ENCODE measurements around the gene TOR2A.
"Not testable (repeated sequence)": the region's sequence is repeated elsewhere in the genome, so short reads cannot be mapped to it uniquely, and the experiment has no call there.

The TOR2A gene

DNA sequence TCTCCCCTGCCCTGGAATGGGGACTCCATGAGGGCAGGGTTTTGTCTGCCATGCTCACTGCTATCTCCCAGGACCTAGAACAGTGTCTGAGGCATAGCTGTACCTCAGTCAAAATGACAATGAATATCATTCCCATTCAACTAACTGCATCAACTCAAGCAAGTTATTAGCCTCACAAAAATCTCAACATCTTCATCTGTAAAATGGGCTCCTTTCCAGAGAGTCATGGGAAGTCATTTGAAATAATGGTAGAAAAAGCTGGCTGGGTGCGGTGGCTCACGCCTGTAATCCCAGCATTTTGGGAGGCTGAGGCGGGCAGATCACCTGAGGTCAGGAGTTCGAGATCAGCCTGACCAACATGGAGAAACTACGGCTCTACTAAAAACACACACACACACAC is 34.0 kb upstream of the TOR2A start:
- no peak for DNase-seq (ENCODE audit: low read depth in 2 of 2, low spot score in 1 of 2)

DNA sequence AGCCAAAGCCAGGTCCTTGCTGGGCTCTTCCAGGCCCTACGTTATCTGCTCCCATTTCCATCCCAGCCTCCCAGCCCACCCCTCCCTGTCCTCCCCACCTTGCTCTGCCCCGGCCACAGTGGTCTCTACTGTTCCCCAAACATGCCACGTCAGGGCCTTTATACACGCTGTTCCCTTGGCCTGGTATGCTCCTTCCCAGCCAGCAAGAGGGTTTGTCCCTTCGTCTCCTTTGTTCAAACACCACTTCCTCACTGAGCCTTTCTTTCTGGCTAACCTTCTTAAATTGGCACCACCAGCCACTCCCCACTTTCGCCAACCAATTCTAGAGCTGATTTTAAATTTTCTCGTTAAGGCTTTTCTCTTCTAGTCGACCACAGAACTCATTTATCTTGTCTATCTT is 33.6 kb upstream of the TOR2A start:
- no peak for DNase-seq (ENCODE audit: low read depth in 2 of 2, low spot score in 1 of 2)

DNA sequence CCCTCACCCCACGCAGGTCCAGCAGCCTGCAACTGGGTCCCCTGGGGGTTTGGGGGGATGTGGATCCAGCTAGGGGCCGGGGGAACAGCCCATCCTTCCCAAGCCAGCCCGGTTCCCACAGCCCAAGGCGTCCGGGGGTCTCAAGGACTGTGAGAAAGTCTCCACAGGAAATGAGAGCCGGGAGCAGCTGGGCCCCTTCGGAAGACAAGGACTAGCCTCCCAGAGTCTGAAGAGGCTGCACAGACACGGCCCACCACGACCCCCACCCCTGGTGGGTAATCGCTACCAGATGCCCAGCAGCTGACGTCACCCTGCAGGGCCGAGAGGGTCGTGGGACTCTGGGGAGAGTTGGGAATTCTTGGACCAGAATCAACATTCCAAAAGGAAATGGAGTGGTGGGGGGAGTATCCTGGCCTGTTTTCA is 32.8 kb upstream of the TOR2A start:
- no peak for DNase-seq (ENCODE audit: low read depth in 2 of 2, low spot score in 1 of 2)

DNA sequence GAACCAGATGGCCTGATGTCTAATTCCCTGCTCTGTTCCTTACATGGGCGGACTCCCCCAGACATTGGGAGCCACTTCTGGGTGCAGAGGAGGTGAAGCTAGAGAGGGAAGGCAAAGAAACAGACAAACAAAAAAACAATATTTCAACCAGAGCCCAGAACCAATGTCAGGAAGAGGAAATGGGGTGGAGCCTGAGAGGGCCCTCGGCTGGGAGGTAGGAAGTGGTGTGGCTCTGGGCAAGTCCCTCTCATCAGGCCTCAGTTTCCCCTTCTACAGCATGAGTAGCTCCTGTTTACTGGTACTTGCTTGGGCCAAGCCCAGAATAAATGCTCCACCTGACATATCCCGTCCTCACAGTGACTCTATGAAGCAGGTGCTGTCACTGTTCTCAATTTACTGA is 32.3 kb upstream of the TOR2A start:
- DNase-seq (ENCODE audit: low read depth in 2 of 2, low spot score in 1 of 2) = no peak

DNA sequence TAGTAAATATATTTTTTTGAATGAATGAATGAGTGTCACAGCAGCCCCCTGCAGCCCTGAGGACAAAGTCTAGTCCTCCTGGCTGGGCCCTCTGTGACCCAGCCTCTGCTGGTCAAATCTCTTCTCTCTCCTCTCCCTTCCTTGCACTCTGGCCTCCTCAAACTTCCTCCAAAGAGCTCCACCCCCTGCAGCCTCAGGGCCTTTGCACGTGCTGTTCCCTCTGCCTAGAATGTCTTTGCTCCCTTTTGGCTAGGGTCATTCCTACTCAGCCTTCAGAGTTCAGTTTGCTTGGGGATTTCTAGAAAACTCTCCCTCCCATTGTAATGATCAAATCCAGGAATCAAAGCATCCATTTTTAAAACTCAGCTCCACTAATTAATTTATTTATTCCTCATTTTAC is 30.3 kb upstream of the TOR2A start:
- no peak for DNase-seq (ENCODE audit: low read depth in 2 of 2, low spot score in 1 of 2)

DNA sequence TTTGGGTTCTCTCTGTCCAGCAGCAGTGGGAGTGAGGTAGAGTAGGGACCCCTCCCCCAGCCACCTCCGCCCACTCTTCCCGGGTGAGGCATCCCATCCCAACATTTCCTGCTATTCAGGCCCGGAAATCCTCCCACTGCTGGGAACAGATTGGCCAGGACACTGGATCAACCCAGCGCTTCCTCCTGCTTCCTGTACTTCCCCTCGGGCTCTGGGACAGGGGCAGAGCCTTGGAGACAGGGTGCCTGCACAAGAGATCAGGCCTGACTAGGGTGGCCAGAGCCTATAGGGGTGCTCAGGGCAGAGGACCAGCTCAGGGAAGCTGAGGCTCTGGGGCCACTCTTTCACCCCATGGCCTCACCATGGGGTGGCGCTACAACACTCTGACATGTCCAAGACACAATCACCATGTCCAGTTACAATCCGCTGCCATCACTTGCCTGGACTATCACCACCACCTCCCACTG is 28.9 kb upstream of the TOR2A start:
- DNase-seq (ENCODE audit: low read depth in 2 of 2, low spot score in 1 of 2) = no peak

DNA sequence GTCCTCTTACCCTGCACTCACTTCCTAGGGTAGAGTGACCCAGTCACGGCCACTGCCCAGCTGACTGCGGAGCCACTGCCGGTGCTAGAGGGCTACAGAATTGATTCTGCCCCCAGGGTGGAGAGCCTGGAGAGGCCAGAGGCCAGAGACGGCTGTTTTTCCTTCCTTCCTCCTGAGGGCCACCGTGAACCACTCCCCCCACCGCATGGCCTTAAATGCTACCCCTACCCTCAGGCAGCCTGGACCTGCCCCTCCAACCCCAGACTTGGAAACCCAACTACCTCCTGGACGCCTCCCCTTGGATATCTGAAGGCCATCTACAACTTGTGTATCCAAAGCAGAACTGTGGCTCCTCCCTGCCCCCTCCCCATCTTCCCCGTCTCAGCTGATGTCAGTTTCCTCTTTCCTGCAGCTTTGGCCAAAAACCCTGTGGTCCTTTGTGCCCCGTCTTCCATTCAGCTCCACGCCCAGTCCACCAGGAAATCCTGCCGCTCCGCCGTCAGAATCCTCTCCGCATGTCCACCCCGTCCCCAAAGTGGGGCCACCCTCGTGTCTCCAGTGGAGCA is 27.1 kb upstream of the TOR2A start:
- DNase-seq (ENCODE audit: low read depth in 2 of 2, low spot score in 1 of 2) = no peak

DNA sequence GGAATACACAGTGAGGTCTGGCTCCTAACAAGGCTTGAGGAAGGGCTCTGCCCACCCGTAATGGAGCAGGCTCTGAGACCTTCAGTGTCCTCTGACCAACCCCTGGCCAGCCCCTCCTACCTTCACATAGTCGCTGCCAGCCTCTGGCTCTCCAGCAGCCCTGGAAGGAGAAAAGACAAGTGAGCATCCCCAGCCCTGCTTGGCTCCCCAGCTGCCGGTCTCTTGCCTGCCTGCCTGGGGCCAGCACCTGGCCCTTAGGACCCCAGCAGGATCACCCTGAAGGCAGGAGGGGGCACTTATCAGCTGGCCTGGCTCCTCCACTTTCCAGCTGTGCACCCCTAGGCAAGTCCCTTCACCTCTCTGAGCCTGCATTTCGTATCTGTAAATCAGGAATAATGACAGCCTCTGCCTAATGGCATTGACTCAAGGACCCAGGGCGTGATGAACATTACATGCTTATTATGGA is 26.4 kb upstream of the TOR2A start:
- DNase-seq (ENCODE audit: low read depth in 2 of 2, low spot score in 1 of 2) = no peak

DNA sequence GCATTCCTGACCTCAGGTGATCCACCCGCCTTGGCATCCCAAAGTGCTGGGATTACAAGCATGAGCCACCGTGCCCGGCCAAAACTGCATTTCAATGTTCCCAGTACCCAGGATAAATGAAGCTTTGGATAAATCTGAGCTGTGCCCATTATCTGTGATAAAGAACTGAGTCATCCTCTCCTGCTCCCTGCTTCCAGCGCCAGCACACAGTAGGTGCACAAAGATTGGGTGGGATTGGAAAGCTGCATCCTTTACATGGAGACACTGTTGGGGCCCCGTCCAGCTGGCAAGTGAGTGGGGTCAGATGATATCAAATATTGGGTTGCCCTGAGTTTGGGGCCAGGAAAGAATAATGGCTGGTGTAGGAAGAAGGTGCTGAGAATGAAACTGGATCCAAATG is 26.0 kb upstream of the TOR2A start:
- no peak for DNase-seq (ENCODE audit: low read depth in 2 of 2, low spot score in 1 of 2)

DNA sequence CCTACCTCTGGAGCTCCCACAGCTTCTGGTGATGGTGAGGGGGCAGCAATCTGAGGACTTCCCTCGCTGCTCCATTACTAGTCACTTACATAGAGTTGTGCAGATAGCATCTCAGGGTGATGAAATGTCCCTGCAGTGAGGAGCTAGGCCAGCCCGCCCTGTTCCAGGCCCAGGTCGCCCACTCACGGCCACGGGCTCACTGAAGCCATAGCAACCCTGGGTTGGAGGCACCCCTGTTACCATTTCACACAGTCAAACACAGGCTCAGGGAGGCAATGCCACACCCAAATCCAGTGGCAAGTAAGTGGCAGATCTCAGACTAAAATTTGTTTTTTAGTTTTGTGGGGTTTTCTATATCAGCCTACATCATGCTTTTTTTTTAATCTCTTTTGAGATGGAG is 23.7 kb upstream of the TOR2A start:
- no peak for DNase-seq (ENCODE audit: low read depth in 2 of 2, low spot score in 1 of 2)

DNA sequence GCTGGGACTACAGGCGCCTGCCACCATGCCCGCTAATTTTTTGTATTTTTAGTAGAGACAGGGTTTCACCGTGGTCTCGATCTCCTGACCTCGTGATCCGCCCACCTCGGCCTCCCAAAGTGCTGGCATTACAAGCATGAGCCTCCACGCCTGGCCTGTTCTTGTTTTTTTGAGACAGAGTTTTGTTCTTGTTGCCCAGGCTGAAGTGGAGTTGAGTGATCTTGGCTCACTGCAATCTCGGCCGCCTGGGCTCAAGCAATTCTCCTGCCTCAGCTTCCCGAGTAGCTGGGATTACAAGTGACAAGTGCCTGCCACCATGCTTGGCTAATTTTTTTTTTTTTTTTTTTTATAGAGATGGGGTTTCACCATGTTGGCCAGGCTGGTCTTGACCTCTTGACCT is 21.7 kb upstream of the TOR2A start:
- DNase-seq (ENCODE audit: low read depth in 2 of 2, low spot score in 1 of 2) = not testable (repeated sequence)

DNA sequence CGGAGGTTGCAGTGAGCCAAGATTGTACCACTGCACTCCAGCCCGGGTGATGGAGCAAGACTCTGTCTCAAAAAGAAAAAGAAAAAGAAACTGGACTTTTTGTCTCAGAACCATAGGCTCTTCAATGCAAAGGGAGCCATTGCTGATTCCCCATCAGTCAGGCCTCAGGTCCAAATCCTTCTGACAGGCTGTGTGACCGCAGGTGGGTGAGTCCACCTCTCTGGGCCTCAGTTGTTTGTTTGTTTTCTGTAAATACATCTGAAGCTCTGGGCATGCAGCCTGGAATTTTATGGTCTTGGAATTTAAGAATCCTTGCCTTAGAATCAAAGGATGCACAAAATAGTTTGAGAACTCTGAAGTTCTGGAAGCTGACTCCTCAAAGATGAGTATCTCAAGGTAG is 21.1 kb upstream of the TOR2A start:
- no peak for DNase-seq (ENCODE audit: low read depth in 2 of 2, low spot score in 1 of 2)

DNA sequence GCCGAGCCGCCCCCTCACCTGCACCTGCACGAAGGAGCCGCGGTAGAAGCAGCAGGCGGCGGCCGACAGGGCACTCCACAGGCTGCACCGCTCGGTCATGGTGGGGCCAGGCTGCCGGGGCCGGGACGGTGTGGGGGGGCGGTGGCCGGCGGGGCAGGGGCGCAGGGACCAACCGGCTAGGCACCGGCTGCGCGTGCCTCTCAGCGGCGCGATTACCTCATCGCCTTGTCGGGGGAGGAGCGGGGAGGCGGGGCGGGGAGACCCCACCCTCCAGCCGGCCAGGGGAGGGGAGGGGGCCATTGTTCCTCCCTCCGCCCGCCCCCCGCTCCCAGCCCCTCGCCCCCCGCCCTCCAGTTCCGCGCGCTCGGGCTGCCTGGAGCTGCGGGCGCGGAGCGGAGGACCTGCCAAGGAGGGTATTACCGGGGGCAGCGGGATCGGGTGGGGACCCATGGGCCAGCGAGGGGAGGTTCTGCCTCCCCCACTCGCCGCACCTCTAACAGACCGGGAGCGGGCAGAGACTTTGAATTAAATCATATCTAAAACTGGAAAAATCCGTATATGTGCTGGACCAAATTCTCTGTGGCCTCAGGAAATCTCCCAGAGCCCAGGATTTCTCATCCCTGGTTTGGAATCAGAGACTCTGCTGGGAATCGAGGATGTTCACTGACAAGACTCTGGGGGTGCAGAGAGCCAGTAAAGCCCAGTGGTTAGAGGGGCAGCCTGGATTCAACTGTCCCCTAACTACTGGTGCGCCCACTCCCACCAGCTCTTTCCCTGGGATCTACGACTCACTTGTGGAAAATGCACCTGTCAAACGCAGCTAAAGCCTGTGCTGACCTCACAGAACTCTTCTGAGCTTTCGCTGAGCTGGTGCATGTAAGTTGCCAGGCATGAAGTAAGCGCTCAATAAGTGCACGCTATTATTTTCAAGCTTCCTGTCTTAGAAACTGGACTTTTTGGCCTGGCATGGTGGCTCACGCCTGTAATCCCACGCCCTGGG is 20.3 kb upstream of the TOR2A start:
- DNase-seq (ENCODE audit: low read depth in 2 of 2, low spot score in 1 of 2) = no peak

DNA sequence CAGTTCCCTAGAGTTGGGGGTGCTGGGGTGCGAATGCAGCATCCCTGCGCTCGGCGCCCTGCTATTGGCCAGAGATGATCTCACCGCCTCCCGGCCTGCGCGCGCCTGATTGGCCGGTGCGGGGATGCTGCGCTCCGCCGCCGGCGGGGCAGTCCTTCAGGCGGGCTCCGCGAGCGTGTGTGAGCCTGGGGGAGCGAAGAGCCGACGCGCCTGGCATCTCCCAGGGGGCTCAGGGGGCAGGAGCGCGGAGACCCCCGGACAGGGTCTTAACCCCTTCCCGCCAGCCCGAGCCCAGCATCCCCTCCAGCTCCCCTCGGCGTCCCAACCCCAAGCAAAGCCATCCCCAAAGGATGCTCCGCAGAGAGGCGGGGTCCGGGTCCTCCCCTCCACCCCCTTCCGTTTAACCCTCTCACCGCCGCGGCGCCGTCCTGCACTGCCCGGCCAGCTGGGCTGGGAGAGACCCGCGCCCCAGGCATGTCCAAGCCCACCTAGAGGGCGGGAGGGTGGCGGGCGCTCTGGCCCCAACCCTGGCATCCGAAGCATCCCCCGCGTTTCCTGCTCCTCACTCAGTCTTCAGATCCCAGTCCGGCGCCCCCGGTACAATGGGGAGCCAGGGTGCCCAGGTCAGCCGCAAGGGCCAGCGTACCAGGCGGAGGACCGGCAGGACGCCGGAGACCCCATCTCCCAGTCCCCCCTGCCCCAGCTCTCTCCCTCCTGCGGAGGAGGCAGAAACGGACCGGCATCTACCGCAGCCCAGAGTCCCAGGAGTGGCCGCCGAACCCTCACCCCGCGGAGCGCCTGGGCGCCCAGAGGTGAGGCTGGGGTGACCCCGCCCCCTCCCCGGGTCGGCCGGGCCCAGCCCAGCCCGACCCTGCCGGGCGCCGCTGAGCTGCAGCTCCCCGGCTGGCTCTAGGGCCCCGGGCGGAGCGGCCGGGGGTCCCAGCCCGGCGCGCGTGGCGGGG is 19.3 kb upstream of the TOR2A start:
- DNase-seq (ENCODE audit: low read depth in 2 of 2, low spot score in 1 of 2) = no peak

DNA sequence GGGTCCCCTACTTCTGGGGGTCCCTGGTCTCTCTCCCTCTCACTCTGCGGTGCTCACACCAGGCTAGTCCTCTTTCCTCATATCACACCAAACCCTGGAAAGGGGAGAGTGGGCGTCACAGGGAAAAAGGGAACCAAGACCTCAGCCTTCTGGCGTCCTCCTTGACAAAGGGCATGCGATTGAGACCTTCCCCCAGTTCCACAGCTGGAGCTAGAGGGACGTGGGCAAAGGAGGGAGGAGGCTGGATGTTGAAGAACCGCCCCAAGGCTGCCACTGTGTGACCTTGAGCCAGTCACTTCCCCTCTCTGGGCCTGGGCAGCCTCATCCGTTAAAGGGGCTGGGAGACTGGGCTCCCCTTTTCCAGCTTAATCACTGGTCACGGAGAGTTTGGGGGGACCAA is 18.5 kb upstream of the TOR2A start:
- DNase-seq (ENCODE audit: low read depth in 2 of 2, low spot score in 1 of 2) = no peak

DNA sequence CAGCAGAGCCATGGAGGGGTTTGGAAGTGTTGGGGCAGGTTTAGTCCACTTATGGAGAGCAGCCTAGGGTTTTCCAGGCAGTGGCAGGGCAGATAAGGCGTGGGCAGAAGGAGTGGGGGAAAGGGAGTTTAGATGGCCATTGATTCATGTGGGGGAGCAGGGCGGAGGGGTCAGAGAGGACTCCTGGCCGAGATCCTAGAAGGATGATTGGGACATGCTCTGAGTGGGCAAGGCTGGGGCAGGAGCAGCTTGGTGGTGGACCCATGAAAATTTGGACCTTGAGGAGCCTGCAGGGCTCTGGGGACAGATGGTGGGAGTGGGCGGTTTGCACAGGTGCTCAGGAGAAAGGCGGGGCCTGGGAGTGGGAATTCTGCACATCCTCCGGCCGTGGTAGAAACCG is 18.1 kb upstream of the TOR2A start:
- DNase-seq (ENCODE audit: low read depth in 2 of 2, low spot score in 1 of 2) = no peak

DNA sequence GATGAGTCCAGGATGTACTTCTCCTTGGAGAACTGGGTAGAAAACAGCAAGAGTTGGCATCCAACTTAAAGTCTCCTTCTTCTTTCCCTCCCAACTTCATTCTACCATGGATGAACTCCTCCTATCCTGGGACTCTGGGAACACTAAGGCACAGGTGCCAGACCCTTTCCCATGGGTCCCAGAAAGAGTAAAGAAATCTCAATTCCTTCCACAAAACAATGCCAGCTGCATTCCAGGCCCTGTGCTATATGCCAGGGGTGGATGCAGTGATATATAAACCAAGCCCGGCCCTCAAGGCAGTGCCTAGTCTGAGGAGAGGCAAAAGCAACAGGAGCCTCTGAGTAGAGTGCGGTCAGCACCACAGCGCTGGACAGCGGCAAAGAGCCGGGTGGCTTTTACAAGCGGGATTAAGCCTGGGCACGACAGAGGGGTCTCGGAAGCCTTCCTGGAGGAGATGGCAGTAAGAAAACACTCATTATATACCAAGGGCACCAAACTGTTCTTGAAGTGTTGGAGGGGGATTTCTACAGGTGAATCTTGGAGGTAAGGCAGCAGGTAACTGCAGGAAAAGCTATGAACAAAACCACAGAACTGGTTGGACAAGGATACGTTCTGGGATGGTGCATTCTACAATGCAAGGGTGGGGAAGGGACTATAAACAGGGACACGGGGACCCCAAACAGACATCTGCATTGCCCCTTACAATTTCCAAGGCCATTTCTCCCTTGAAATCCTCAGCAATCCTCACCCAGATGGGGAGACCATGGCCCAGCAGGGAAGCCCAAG is 16.4 kb upstream of the TOR2A start:
- DNase-seq (ENCODE audit: low read depth in 2 of 2, low spot score in 1 of 2) = no peak

DNA sequence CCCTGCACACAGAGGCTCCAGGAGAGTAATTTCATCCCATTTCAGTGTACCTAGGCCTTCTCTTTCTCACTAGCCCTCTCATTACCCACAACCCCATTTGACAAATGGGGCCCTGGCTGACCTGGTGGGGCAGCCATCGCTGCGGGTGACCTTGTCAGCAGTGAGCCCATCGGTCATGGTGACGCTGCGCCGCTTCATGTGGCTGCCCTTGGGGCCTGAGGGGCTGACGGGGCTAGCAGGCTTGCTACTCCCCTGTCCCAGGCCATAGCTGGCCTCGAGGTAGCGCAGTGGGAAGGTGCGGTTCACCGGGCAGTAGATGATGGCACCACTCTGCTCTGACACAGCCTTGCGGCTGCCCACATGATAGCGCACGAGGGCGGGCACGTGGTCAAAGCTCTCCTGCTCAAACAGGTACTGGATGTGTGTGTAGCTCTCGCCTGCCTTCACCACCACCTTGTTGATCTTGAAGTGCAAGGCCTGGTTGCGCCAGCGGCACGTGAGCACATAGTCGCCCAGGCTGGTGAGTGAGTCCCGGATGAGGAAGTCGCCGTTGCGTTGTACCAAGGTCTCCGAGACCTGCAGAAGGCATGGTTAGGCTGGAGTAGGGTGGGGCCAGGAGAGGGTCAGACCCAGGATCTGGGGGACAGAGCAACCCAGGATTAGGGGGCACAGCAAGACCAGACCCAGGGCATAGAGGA is 14.1 kb upstream of the TOR2A start:
- DNase-seq (ENCODE audit: low read depth in 2 of 2, low spot score in 1 of 2) = no peak

DNA sequence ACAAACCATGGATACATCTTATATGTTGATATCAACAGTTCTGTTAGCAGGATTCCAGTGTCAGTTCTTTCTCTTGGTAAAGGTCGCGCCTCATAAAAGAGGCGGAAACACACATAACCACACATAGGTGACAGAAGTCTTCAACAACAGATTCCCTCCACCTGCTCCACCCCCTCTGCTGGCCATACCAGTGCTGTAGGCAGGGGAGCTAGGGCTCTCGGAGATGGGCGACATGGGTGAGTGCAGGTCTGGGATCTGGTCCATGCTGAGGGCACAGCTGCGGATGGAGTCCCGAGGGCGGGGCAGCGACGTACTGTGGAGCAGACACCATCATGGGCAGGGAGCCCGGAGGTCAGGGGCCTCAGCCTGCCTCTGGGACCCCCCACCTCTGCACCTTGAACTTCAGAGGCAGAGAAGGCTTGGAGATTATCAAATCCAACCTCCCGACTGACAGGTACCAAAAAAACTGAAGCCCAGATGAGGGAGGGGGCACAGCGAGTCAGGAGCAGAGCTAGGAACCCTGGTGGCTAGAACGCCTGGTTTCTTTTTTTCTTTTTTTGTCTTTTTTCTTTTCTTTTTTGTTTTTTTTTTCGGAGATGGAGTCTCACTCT is 12.0 kb upstream of the TOR2A start:
- no peak for DNase-seq (ENCODE audit: low read depth in 2 of 2, low spot score in 1 of 2)
